Measurements from ENCODE around the gene NTRK2.
A peak's percentile ranks its signal among the peaks of the same experiment; 100 is the strongest.

Gene NTRK2

DNA sequence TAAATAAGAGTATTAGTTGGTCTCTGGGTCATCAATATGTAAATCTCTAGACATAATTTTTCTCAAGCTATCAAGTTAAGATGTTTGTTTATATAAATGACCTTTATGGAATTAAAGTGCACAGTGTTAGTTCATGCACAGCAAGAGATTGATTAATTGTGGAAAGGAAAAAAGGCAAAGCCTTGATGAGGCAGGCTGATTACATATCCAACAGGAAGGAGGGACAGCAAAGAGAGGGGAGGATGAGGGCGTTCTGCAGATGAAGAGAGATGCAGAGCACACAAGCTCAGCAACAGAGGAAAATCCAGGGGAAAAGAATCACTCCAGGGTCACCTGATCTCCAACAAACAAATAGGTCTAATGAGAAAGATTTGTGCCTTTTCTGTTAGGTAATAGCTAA is 16.5 kb downstream of the NTRK2 start:
- no peak for DNase-seq

DNA sequence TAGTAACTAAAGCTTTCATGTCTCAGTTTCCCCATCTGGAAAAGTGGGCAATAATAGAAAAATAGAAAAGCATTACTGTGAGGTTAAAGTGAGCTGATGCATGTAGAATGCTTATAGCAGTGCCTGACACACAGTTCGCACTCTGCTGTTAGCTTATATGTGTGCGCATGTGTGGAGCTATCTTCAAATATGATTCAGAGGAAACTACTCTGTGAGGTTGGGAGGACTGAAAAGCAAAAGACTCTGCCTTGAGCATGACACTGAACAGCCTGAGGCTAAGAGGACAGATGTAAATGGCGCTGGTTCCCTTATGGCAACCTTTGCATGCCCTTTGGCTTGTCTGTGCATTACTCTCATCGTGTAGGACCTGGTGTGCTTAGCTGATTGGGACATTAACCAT is 19.4 kb downstream of the NTRK2 start:
- DNase-seq, result no peak

DNA sequence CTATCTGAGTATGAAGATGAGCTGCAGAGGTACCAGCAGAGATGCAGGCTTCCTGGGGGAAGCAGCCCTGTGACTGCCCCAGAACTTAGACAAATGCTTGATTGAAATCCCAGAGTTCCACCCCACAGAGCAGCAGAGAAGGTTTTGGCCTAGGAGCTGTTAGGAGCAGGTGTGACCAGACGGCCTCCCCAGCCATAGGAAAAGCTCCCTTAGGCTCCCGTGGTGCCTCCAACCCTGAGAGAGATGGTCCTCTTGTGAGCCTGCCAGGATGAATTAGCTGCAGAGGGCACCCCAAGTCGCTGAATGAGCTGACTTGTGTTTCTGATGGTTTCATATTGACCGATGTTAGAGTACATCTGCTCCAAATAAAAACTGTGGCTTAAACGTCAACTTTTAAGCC is 22.1 kb downstream of the NTRK2 start:
- no peak for DNase-seq

DNA sequence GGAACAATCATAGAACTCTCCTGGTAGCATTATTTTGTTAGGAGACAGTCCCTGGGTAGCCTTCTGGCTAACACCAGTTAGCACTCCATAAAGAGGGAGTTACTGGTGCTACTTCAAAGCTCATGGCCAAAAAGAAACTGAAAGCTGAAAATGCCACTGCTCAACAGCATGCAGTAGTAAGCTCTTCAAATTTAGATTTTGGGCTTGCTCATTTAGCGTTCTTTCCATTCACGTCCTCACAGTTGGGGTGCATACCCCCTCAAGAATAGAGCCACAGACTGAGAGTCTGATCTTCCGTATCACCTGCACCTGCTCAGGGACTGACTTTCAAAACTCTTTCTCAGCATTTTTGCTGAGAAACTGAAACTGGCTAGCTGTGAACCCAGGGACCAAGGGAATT is 24.7 kb downstream of the NTRK2 start:
- DNase-seq, result no peak

GRCh38 chr9:84697042-84697441 is 27.5 kb downstream of the NTRK2 start:
- DNase-seq, result no peak

DNA sequence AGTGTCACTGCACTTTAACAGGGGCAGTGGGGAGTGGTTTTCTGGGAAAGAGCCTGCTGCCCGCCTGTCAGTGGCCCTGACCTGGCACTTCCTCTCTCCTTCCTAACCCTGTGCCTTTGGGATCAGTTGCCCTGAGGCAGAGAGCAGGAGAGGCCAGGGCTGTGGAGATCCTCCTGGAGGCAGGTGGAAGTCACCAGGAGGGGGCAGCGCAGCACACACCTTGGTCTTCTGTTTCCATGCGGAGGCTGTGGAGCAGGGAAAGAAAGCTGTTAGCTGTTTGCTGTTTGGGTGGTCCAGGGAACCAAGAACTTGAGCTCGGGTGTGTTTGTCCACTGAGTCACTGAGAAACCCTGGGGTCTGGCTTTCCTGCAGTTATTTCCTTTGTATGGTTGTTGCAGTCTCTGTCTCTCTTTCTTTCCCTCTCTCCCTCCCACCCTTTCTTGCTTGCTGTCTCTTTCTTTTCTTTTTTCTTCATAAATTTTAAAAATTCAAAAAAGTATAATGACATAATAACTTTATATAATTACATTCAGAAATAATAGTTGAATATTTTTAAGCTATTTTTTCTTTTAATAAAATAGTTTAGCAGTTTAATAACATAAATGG is 28.1 kb downstream of the NTRK2 start:
- peak; percentile 0 for DNase-seq

DNA sequence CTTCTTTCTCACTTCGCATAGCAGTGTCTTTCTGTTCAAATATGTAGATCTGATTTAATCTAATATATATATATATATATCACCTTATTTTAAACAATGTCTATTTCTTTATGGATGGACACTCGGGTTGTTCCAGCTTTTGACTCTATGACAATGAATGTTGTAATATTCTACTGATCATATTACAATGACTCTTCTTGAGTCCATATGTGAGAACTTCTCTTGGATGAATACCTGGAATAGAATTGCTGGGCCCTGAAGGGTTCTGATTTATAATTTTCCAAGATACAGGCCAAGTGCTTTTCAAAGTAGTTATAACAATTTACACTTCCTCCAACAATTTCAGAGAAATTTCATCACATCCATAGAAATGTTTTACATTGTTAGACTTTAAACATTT is 28.8 kb downstream of the NTRK2 start:
- DNase-seq, result no peak

- DNase-seq, result no peak
These were observed 30.5 kb downstream of the NTRK2 start for GRCh38 chr9:84699984-84700383.

- no peak for DNase-seq
These were observed 32.3 kb downstream of the NTRK2 start for GRCh38 chr9:84701801-84702200.

DNA sequence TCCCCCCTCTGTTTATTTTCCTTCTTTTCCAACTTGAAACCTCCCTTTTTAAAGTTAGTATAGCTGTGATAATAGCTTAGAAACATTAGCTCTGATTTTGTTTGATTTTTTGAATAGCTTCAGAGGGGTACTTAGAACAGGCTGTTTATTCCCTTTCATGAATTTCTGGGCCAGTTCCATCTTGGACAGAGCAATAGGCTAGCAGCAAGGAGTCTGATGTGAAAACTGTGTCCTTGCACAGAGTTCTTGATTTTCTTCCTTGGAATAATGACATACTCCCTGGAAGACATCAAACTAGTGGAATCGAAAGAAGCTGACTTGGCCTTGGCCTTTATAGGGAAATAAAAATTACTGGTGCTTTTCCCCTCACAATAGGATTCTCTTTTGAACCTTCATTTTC is 32.9 kb downstream of the NTRK2 start:
- no peak for DNase-seq

- DNase-seq, result no peak
These were observed 34.3 kb downstream of the NTRK2 start for GRCh38 chr9:84703793-84704192.

GRCh38 chr9:84705128-84705527 is 35.6 kb downstream of the NTRK2 start:
- DNase-seq, result no peak

GRCh38 chr9:84708400-84708799 is 38.9 kb downstream of the NTRK2 start:
- no peak for DNase-seq

DNA sequence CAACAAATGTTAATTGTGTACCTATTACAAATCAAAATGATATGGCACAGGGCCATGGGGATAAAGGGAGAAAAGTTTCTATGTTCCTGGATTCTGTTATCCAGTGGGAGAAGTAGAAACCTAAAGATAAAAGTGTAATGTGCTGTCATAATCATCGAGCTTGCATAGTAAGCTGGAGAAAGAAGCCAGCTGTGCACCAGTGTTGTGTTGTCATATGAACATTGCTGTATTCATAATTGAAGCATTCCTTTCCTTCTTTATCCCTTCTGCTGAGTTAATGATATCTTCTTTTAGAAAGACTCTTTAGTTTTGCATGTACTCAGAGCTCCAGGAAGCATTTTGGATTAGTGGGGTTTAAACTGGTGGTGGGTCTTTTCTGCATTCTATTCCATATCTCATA is 39.5 kb downstream of the NTRK2 start:
- no peak for DNase-seq

DNA sequence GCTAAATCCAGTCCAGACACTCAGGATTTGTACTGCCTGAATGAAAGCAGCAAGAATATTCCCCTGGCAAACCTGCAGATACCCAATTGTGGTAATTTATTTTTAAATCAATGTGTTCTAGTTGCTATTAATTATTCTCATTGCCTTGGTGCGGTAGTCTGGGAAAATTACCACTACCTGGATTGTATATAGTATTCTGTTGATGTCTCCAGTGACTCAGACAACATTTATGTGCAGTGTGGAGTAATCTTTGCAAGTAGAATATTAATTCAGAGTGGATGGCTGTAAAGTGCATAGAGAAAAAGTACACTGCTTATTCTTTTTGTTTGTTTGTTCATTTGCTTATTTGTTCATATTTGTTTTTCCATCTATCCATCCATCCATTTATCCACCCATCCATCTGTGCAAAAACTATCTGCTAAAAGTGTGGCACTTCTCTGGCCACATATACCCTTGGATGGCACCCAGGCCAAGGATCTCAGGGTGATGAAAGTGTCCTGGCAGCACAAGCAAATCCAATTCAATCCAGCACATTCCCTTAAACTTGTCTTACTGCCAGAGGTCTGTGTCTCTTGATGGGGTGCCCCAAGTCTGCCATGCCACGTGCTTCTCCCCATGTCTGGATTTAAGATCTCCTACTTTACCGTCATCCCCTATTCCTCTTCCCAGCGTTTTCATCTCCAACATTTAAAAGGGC is 41.3 kb downstream of the NTRK2 start:
- no peak for DNase-seq

DNA sequence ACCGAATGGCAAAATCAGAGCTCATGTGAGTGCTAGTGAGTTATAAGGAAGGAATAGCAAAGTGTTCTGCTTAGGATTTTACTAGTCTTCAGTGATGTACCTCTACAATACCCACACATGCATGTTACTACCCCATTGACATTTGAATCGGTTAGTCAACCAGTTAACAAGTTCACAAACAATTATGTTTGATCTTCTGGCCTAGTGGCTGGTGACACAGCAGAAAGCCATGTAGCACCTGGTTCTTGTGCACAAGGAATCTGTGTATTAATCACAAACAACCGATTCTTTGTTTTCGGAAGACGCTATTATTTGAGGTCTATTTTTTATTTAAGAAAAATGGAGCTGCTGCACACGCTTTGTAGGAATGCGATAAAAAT is 41.9 kb downstream of the NTRK2 start:
- DNase-seq, result no peak

DNA sequence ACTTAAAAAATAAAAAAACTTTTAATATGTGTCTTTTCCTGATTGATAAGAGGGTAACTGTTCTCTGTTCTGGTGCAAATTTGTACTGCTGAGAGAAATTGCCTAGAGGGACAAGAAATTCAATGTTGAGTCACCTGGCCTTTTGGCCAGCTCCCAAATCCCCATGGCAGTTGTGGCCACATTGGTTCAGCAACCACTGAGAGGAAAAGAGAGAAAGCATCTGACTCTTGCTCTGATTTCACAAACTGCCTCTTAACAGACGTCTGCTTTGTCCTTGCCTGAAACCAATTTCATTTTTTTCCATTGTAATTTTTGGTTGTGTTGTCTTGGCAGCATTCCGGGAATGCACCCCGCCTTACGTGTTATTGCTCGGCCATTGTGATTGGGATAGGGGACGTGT is 42.4 kb downstream of the NTRK2 start:
- no peak for DNase-seq

DNA sequence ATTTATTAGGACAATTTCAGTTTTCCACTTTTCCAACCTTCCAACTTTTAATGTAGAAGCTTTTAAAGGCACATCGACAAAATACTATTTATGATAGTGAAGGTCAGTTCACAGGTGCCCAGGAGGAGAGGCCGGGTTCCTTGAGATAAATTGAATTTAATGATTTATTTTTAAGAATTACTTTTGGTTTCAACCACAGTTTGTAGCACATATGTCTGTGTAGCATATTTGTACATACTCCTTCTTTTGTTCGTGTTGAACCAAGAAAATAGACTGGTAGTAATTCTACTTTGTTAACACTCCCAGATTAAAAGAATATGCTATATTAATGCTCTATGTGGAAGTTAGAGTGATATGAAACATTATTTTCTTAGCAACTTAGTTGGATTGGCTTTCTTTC is 46.7 kb downstream of the NTRK2 start:
- no peak for DNase-seq

GRCh38 chr9:84718476-84718875 is 48.9 kb downstream of the NTRK2 start:
- no peak for DNase-seq

DNA sequence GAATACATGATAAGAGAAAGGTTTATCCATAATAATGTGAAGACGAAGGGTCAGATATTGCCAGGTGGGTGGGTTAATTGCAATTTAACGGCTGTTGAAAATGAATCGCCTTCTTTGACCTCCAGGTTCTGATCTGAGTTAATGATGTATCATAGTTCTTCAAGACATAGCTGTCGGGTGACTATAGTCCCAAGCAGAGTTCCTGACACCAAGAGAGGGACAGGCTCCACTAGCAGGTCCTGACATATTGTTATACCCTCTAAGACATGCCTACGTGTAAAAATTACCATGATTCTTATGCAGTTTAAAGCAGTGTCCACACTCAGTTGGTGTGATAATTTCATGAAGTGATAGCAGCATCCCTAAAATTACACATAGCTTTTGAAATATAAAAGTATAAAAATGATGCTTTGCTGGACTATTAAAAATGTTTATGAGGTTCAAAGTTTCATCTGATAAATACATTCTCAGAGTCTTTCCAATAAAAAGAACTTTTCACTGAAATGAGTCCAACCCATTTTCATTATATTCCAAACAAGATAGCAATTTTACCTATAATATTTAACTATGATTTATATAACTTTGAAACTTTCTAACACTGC is 53.0 kb downstream of the NTRK2 start:
- DNase-seq, result no peak

DNA sequence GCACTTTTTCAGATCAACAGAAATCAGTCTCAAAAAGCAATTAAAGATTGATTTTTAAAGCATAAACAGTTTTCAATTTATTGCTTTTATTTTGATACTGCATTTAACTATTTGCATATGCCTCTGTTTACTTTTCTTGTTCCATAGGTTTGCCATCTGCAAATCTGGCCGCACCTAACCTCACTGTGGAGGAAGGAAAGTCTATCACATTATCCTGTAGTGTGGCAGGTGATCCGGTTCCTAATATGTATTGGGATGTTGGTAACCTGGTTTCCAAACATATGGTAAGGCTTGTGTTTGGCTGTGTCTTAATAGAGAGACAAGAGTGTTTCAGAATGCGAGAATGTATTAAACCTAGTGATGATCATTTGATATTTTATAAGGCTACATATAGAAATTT is 53.9 kb downstream of the NTRK2 start:
- DNase-seq, result no peak

DNA sequence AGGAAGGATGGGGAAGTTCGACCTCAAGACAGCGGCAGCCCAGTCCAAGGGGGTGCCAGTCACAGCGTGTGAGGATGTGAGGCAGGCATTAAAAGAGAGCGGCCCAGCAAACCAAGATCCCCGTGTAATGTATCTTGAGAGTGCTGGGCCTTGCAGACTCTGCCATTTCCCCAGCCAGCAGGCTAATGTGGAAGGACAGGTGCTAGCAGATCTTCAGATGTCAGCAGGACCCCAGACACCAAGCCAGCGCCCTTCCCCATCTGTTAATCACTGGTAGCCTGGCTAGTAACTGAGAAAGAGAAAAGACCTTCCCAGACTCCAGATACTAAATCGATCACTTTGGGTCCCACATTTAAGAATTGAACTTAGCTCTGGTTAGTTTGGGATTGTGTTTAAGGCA is 62.2 kb downstream of the NTRK2 start:
- DNase-seq, result no peak

DNA sequence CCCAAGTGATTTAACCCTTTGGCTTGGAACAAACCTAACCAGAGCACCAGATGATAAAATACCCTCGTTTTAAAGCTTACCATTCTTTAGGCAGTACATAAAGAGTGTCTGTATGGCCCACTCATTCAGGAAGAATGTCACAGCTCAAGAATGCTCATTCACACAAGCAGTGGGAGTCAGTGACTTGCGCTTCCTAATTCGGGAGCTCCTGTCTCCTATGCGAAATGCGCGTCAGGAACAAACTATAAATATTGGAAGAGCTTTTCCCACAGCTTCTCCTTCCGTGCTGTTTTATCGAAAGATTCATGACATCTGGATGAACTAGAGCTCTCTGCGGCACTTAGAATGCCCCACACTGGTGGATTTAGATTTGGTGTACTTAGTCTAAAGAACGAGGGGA is 66.6 kb downstream of the NTRK2 start:
- DNase-seq, result no peak

DNA sequence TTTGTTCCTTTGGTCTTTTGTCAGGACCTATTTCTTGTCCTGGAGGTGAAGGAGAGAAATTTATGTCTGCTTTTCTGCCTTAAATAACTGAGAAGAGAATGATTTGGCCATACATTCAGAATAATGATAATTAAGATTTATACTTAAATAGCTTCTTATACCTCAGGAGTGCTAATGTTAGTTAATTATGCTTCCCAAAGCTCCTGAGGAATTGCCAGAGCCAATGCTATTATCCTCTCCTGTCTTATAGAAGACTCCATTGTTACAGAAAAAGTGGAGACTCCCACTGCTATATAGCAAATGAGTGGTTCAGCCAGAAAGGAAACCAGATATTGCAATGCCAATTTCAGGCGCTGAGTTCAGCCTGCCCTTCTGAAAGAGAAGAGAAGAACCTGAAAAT is 67.0 kb downstream of the NTRK2 start:
- DNase-seq, result no peak

DNA sequence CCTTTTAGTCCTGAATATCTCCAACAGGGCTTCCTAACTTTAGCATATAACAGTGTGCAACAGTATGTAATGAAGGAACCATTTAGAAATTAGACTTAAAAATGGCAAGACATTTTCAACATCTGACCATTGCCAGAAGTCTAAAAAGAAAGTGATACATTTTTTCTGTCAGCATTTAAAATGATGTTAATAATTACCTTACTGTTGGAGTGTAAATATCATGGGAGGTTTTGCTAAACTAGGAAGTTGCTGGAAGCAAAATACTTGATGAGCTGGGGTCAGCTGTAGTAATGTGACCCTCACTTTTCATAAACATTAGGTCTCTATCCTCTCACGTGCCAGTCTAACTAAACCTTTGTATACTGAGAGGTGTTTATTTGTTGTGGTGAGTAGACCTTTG is 68.8 kb downstream of the NTRK2 start:
- DNase-seq, result no peak

All from NCI-H2029 (cell line).